K562 (cell line): ENCODE data around the gene CNGA4. TPM values are rescaled to one million over a fixed set of nuclear protein-coding genes. Genes with fewer than 3 reads are reported as not detected.

Experiments
- ATAC-seq: fragments of 200-7000 bp; cut with Tn5 transposase; 3 replicates; pipeline ENCODE4 v1.9.1; 2020; ENCODE audit warnings: moderate library complexity
- BruUV-seq: library from RNA; stranded (reverse); fragments of 400-500 nt; replicated peaks from 2 replicates; lab custom pipeline; 2021; lab: Mats Ljungman, UMichigan
- CTCF ChIA-PET: fragments of 300-600 bp; formaldehyde crosslinking; extraction: SDS; loops from one replicate; lab custom pipeline; 2021; ENCODE audit warnings: low intra/inter-chr PET ratio; lab: Yijun Ruan, JAX
- POLR2A ChIA-PET: fragments of 300-600, 350-650 bp; sonication (Branson Sonifier 250); formaldehyde crosslinking; extraction: SDS; loops from one replicate; lab custom pipeline; 2021; ENCODE audit warnings: antibody characterized with exemption, inconsistent platforms; lab: Yijun Ruan, JAX
- DNase-seq, 4 experiments: peaks; one replicate each; pipeline versions ENCODE4 v3.0.0 to v3.0.0-alpha.2; 2011 to 2018; ENCODE audit warnings: low spot score in 3 of 4, mixed read lengths in 3 of 4; ENCODE audit errors: extremely low read depth in 1 of 4
- FAIRE-seq: peaks from 2 replicates; lab custom pipeline; 2011; peaks lifted over from hg19 to GRCh38; lab: Jason Lieb, UNC
- H2AFZ ChIP-seq: 2 replicates; pipeline ENCODE4 v1.6.0; 2011; ENCODE audit warnings: low read depth, low read length, control low read depth, inconsistent platforms
- H3K27ac ChIP-seq: fragments of 200-600 bp; 3 replicates; pipeline ENCODE4 v1.8.0; 2011; ENCODE audit warnings: low read depth, mild to moderate bottlenecking, control low read depth, inconsistent platforms, low read length, moderate library complexity, mixed read lengths; ENCODE audit errors: extremely low read depth
- H3K27me3 ChIP-seq, 2 experiments: fragments of 300-600 bp in 1 of 2; 2 replicates in 1 of 2; 3 replicates in 1 of 2; pipeline versions ENCODE4 v1.6.0 to v1.8.0; 2011; ENCODE audit warnings: inconsistent platforms in 2 of 2, low read length in 2 of 2, mild to moderate bottlenecking in 1 of 2, mixed read lengths in 1 of 2, moderate library complexity in 1 of 2; ENCODE audit not compliant: control insufficient read depth in 2 of 2, insufficient read depth in 2 of 2
- H3K36me3 ChIP-seq: fragments of 300-600 bp; 3 replicates; pipeline ENCODE4 v1.8.0; 2011; ENCODE audit warnings: mild to moderate bottlenecking, low read length, inconsistent platforms; ENCODE audit not compliant: control insufficient read depth, insufficient read depth
- H3K4me1 ChIP-seq, 2 experiments: fragments of 200-600 bp in 1 of 2; replicated peaks in 1 of 2; 2 replicates in 1 of 2; 3 replicates in 1 of 2; pipeline versions ENCODE4 v1.5.1 to v1.8.0; 2011; ENCODE audit warnings: inconsistent platforms in 2 of 2, low read length in 2 of 2, mild to moderate bottlenecking in 1 of 2, mixed read lengths in 1 of 2, moderate library complexity in 1 of 2; ENCODE audit not compliant: control insufficient read depth in 2 of 2, insufficient read depth in 2 of 2
- H3K4me2 ChIP-seq: 2 replicates; pipeline ENCODE4 v1.6.1; 2011; ENCODE audit warnings: low read length, control low read depth, inconsistent platforms, mixed read lengths; ENCODE audit not compliant: insufficient read depth
- H3K4me3 ChIP-seq: fragments of 200-600 bp; sonication (generic), shearing (Covaris generic); 2 replicates; pipeline ENCODE4 v1.5.1; 2016; ENCODE audit warnings: control low read depth, inconsistent platforms
- H3K79me2 ChIP-seq: fragments of 200-600 bp; 3 replicates; pipeline ENCODE4 v1.8.0; 2011; ENCODE audit warnings: low read length, inconsistent platforms; ENCODE audit not compliant: control insufficient read depth, insufficient read depth
- H3K9ac ChIP-seq, 2 experiments: 2 replicates each; pipeline versions ENCODE4 v1.6.0 to v1.6.1; 2011; ENCODE audit warnings: low read depth in 2 of 2, low read length in 2 of 2, control low read depth in 1 of 2, inconsistent platforms in 1 of 2, mild to moderate bottlenecking in 1 of 2, mixed read lengths in 1 of 2; ENCODE audit not compliant: insufficient read depth in 1 of 2
- H3K9me1 ChIP-seq: one replicate; pipeline ENCODE4 v1.6.0; 2011; ENCODE audit warnings: inconsistent platforms, mild to moderate bottlenecking, low read length, moderate library complexity; ENCODE audit not compliant: control insufficient read depth, insufficient read depth
- H3K9me3 ChIP-seq: replicated peaks from 2 replicates; pipeline ENCODE4 v1.5.1; 2011; ENCODE audit warnings: low read depth, low read length, inconsistent platforms; ENCODE audit not compliant: control insufficient read depth, insufficient read depth
- H4K20me1 ChIP-seq: replicated peaks from 2 replicates; pipeline ENCODE4 v1.6.1; 2011; ENCODE audit warnings: low read length, inconsistent platforms, mixed read lengths; ENCODE audit not compliant: control insufficient read depth, insufficient read depth
- C11orf30 ChIP-seq: fragments of 450-650 bp; IDR thresholded peaks from 2 replicates; pipeline ENCODE4 v1.6.1; 2016; ENCODE audit warnings: low read depth, mild to moderate bottlenecking
- CREM ChIP-seq: IDR thresholded peaks from 2 replicates; pipeline ENCODE4 v1.6.1; 2014; ENCODE audit warnings: antibody characterized with exemption, low read depth
- MEIS2 ChIP-seq: fragments of 450-650 bp; IDR thresholded peaks from 2 replicates; pipeline ENCODE4 v1.6.1; 2014; ENCODE audit warnings: mild to moderate bottlenecking; ENCODE audit not compliant: partially characterized antibody
- NR2F6 ChIP-seq: fragments of 450-650 bp; formaldehyde crosslinking; IDR thresholded peaks from 2 replicates; pipeline ENCODE4 v1.4.0; 2020; ENCODE audit warnings: mild to moderate bottlenecking
- PHTF2 ChIP-seq: fragments of 250-450 bp; sonication (Bioruptor Pico); IDR thresholded peaks from 2 replicates; pipeline ENCODE4 v1.5.0; 2021; ENCODE audit warnings: mild to moderate bottlenecking
- RBM15 ChIP-seq: fragments of 200-400 bp; formaldehyde crosslinking; IDR thresholded peaks from 2 replicates; pipeline ENCODE4 v1.6.1; 2018; ENCODE audit warnings: mild to moderate bottlenecking, low read length, moderate library complexity; ENCODE audit not compliant: insufficient read depth
- SRF ChIP-seq, 2 experiments: fragments of 250-450, 450-650 bp in 1 of 2; sonication (Bioruptor Pico) in 1 of 2; sonication (generic) in 1 of 2; formaldehyde crosslinking; IDR thresholded peaks; 2 replicates each; pipeline versions ENCODE4 v1.5.0 to v1.5.1; 2020 to 2022; ENCODE audit warnings: mild to moderate bottlenecking in 1 of 2, missing genetic modification reagents in 1 of 2
- WGBS: fragments of 100-300 bp; shearing (Covaris generic); methylation state at CpG from one replicate; pipeline ENCODE4 v1.1.6; 2016; ENCODE audit warnings: low coverage, mixed read lengths; ENCODE audit not compliant: insufficient coverage; ENCODE audit errors: missing lambda C conversion rate; 5-methylcytosine and 5-hydroxymethylcytosine counted together
- in situ Hi-C: fragments of 300-500 bp; cut with MboI; formaldehyde crosslinking; loops from 4 replicates; pipeline ENCODE4 v1.15.0; 2018; ENCODE audit warnings: inconsistent platforms, mixed read lengths
- intact Hi-C: fragments of 100-400 bp; cut with micrococcal nuclease; formaldehyde crosslinking; loops from 2 replicates; pipeline ENCODE4 v1.14.2; 2022
- polyA plus RNA-seq, 8 experiments: library from polyadenylated mRNA; depleted of rRNA in 4 of 8; stranded (reverse) in 5 of 8; unstranded in 3 of 8; fragments of >200 nt; fragmentation: Nextera tagmentation in 2 of 8; fragmentation: Illumina TruSeq in 1 of 8; extraction: Ambion mirVana in 2 of 8; extraction: Trizol in 1 of 8; gene quantifications; 2 replicates each; pipeline versions ENCODE4 v1.2.1 to v1.2.3, GENCODE V29; 2011 to 2014; ENCODE audit warnings: inconsistent platforms in 1 of 8, missing spikeins in 1 of 8
- total RNA-seq, 7 experiments: library from RNA; depleted of rRNA in 6 of 7; stranded (reverse); fragments of >200 nt in 6 of 7; fragmentation: Illumina TruSeq in 2 of 7; extraction: Trizol in 2 of 7; gene quantifications; 2 replicates each; pipeline versions ENCODE4 v1.2.1 to v1.2.3, GENCODE V29; 2011 to 2021; ENCODE audit warnings: low replicate concordance in 1 of 7
- TF ChIP-seq, protein P1 (sequence below), 3 experiments: fragments of 200-800 bp in 1 of 3; sonication (Bioruptor generic) in 1 of 3; sonication (generic) in 1 of 3; formaldehyde crosslinking in 1 of 3; IDR thresholded peaks; 2 replicates each; pipeline versions ENCODE4 v1.6.1 to v1.8.0; 2016 to 2022; ENCODE audit warnings: mild to moderate bottlenecking in 2 of 3, missing compliant biosample characterization in 2 of 3, missing genetic modification characterization in 2 of 3, missing genetic modification reagents in 1 of 3
- TF ChIP-seq, protein P2 (sequence below): fragments of 450-650 bp; IDR thresholded peaks from 2 replicates; pipeline ENCODE4 v1.6.1; 2016; ENCODE audit warnings: low read depth
- TF ChIP-seq, protein P3 (sequence below): fragments of 250-450 bp; sonication (Bioruptor Pico); IDR thresholded peaks from 2 replicates; pipeline ENCODE4 v1.5.0; 2021

The CNGA4 gene
- total and polyA plus RNA-seq, 9 of the 15 experiments (the other 6 are each of a cell fraction or from before 2014, with no cell fraction given), result 0.04 to 0.09 (median 0.06) TPM; not detected in 6

DNA sequence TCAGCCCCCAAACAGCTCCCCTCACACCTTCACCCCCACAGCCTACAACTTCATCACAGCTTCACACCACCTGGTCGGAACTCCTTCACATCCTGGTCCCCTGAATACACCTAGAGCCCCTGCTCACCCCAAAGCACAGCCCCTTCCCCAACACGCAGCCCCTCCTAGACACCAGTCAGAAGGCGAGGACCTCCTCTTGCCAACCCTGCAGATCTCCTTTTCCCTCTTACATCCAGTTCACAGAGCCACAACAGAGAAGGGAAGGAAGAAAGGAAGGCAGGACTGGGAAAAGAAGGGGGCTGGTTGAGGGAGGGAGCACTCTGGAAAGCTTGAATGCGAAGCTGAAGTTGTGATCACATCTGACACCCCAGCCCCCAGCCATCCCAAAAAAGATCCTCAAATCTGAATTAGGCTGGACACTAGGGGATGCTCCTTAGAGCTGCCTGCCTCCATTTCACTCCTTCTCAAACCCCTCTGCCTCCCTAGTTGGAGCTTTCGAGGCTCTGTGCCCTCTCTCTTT is 21.4 kb downstream of the CNGA4 start:
- H3K9me1 ChIP-seq, result no peaks in the 10 kb centered on the region
- no peaks in the 10 kb centered on the region for H3K9me3 ChIP-seq
- BruUV-seq, result no TSS peak
- peaks cover 27 to 32% of the 10 kb centered on the region in 2 experiments for H3K27me3 ChIP-seq
- FAIRE-seq (no peak), DNase-seq (no peak), ATAC-seq (no peak)
- no peak overlapping the region for H3K27ac ChIP-seq
- H3K4me3 ChIP-seq, result no peak overlapping the region
- no peaks in the 10 kb centered on the region for H3K79me2 ChIP-seq
- H3K9ac ChIP-seq, result no peak overlapping the region
- H2AFZ ChIP-seq, result no peak overlapping the region
- intact Hi-C loops, result no loop called here
- no peaks in the 10 kb centered on the region for H4K20me1 ChIP-seq
- CTCF ChIA-PET, result no interaction called here
- in situ Hi-C loops, result no loop called here
- POLR2A ChIA-PET, result interaction anchor here (0.7 to 2.3 kb wide), 4 partner anchors 9 to 26 kb away, joined by 3 to 15 read pairs (median 6); partner anchors contain the start of gene FHIP1B
- whole genome bisulfite sequencing, result 3% methylated on average over 3 of the region's 5 CpGs
- no peaks in the 10 kb centered on the region for H3K4me1 ChIP-seq
- H3K4me2 ChIP-seq, result no peak overlapping the region
- no peak for TF ChIP-seq CREM
- TF ChIP-seq C11orf30, result no peak
- TF ChIP-seq MEIS2, result no peak
- TF ChIP-seq, protein P1, sequence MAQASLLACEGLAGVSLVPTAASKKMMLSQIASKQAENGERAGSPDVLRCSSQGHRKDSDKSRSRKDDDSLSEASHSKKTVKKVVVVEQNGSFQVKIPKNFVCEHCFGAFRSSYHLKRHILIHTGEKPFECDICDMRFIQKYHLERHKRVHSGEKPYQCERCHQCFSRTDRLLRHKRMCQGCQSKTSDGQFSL (CRISPR knock-in tag; IDR thresholded peaks at IDR 0.05), result no peak
- TF ChIP-seq, protein P1 (tag; IDR thresholded peaks at IDR 0.05), result no peak
- no peak for TF ChIP-seq PHTF2 (CRISPR knock-in tag)
- no peak for TF ChIP-seq RBM15
- TF ChIP-seq, protein P2, sequence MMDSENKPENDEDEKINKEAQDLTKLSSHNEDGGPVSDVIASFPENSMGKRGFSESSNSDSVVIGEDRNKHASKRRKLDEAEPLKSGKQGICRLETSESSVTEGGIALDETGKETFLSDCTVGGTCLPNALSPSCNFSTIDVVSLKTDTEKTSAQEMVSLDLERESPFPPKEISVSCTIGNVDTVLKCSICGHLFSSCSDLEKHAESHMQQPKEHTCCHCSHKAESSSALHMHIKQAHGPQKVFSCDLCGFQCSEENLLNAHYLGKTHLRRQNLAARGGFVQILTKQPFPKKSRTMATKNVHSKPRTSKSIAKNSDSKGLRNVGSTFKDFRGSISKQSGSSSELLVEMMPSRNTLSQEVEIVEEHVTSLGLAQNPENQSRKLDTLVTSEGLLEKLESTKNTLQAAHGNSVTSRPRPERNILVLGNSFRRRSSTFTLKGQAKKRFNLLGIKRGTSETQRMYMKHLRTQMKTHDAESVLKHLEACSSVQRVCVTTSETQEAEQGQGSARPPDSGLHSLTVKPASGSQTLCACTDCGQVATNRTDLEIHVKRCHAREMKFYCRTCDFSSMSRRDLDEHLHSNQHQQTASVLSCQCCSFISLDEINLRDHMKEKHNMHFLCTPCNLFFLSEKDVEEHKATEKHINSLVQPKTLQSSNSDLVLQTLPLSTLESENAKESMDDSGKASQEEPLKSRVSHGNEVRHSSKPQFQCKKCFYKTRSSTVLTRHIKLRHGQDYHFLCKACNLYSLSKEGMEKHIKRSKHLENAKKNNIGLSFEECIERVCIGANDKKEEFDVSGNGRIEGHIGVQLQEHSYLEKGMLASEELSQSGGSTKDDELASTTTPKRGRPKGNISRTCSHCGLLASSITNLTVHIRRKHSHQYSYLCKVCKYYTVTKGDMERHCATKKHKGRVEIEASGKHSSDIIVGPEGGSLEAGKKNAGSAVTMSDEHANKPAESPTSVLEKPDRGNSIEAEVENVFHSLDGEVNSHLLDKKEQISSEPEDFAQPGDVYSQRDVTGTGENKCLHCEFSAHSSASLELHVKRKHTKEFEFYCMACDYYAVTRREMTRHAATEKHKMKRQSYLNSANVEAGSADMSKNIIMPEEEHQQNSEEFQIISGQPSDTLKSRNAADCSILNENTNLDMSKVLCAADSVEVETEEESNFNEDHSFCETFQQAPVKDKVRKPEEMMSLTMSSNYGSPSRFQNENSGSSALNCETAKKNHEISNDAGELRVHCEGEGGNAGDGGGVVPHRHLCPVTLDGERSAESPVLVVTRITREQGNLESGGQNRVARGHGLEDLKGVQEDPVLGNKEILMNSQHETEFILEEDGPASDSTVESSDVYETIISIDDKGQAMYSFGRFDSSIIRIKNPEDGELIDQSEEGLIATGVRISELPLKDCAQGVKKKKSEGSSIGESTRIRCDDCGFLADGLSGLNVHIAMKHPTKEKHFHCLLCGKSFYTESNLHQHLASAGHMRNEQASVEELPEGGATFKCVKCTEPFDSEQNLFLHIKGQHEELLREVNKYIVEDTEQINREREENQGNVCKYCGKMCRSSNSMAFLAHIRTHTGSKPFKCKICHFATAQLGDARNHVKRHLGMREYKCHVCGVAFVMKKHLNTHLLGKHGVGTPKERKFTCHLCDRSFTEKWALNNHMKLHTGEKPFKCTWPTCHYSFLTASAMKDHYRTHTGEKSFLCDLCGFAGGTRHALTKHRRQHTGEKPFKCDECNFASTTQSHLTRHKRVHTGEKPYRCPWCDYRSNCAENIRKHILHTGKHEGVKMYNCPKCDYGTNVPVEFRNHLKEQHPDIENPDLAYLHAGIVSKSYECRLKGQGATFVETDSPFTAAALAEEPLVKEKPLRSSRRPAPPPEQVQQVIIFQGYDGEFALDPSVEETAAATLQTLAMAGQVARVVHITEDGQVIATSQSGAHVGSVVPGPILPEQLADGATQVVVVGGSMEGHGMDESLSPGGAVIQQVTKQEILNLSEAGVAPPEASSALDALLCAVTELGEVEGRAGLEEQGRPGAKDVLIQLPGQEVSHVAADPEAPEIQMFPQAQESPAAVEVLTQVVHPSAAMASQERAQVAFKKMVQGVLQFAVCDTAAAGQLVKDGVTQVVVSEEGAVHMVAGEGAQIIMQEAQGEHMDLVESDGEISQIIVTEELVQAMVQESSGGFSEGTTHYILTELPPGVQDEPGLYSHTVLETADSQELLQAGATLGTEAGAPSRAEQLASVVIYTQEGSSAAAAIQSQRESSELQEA, result no peak
- TF ChIP-seq SRF (CRISPR knock-in tag; IDR thresholded peaks at IDR 0.05), result no peak
- no peak for TF ChIP-seq NR2F6
- TF ChIP-seq, protein P3, sequence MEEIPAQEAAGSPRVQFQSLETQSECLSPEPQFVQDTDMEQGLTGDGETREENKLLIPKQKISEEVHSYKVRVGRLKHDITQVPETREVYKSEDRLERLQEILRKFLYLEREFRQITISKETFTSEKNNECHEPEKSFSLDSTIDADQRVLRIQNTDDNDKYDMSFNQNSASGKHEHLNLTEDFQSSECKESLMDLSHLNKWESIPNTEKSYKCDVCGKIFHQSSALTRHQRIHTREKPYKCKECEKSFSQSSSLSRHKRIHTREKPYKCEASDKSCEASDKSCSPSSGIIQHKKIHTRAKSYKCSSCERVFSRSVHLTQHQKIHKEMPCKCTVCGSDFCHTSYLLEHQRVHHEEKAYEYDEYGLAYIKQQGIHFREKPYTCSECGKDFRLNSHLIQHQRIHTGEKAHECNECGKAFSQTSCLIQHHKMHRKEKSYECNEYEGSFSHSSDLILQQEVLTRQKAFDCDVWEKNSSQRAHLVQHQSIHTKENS (CRISPR knock-in tag), result no peak
- H3K36me3 ChIP-seq, result no peaks in the 10 kb centered on the region
